Sigmoid colon (tissue), 4 donors: ENCODE data around the gene MYO7A.

Source experiments
- CTCF ChIP-seq, 4 experiments: fragments of 450-650 bp in 3 of 4; fragments of 200-600 bp in 1 of 4; IDR thresholded peaks; one replicate each; pipeline ENCODE4 v1.5.1; 2016 to 2019; ENCODE audit warnings: antibody characterized with exemption in 4 of 4, mild to moderate bottlenecking in 3 of 4, moderate library complexity in 2 of 4
- EP300 ChIP-seq, 4 donors: sonication (generic); formaldehyde crosslinking; IDR thresholded peaks; one replicate each; pipeline ENCODE4 v1.6.1; 2017; ENCODE audit warnings: antibody characterized with exemption in 4 of 4
- POLR2A ChIP-seq, 2 donors: fragments of 450-650 bp; IDR thresholded peaks; one replicate each; pipeline ENCODE4 v1.6.1; 2016; ENCODE audit warnings: antibody characterized with exemption in 2 of 2, mild to moderate bottlenecking in 2 of 2, moderate library complexity in 2 of 2
- POLR2AphosphoS5 ChIP-seq, 4 donors: sonication (generic); formaldehyde crosslinking; IDR thresholded peaks; one replicate each; pipeline ENCODE4 v1.6.1; 2017; ENCODE audit warnings: antibody characterized with exemption in 4 of 4

- no peak for TF ChIP-seq CTCF (IDR thresholded peaks at IDR 0.05)
- TF ChIP-seq POLR2AphosphoS5 (IDR thresholded peaks at IDR 0.05): no peak
- TF ChIP-seq POLR2A (IDR thresholded peaks at IDR 0.05): no peak
- no peak for TF ChIP-seq EP300 (IDR thresholded peaks at IDR 0.05)
Observed at GRCh38 chr11:77080643-77081210, 47.3 kb upstream of the MYO7A start.
